HEK293 (cell line): ENCODE measurements around the gene GPT2.

ENCODE experiments used
- CTCF ChIA-PET: fragments of 350-600 bp; formaldehyde crosslinking; extraction: SDS; loops from one replicate; lab custom pipeline; 2021; ENCODE audit warnings: antibody characterized with exemption; lab: Yijun Ruan, JAX
- POLR2A ChIA-PET: fragments of 300-600 bp; formaldehyde crosslinking; extraction: SDS; loops from one replicate; lab custom pipeline; 2020; ENCODE audit warnings: antibody characterized with exemption, inconsistent platforms; lab: Yijun Ruan, JAX
- H3K27ac ChIP-seq: fragments of 200-500 bp; sonication (Bioruptor generic); 2 replicates; pipeline ENCODE4 v1.5.1; 2014; ENCODE audit warnings: low read depth, low read length, control low read depth, inconsistent platforms; ENCODE audit errors: extremely low read depth
- H3K36me3 ChIP-seq, 2 experiments: fragments of 200-500 bp in 1 of 2; sonication (Bioruptor generic) in 1 of 2; 1 replicate in 1 of 2; 2 replicates in 1 of 2; pipeline ENCODE4 v1.5.1; 2014 to 2017; ENCODE audit warnings: inconsistent platforms in 2 of 2, low read length in 2 of 2; ENCODE audit not compliant: control insufficient read depth in 2 of 2, insufficient read depth in 1 of 2
- H3K4me1 ChIP-seq: fragments of 200-500 bp; sonication (Bioruptor generic); 2 replicates; pipeline ENCODE4 v1.5.1; 2014; ENCODE audit warnings: mild to moderate bottlenecking, low read length, inconsistent platforms; ENCODE audit not compliant: control insufficient read depth, insufficient read depth
- H3K4me3 ChIP-seq: 2 replicates; pipeline ENCODE4 v1.5.1; 2011; ENCODE audit warnings: low read depth, mild to moderate bottlenecking, control low read depth, low read length, moderate library complexity
- H3K9me3 ChIP-seq: fragments of 200-500 bp; sonication (Bioruptor generic); 2 replicates; pipeline ENCODE4 v1.5.1; 2014; ENCODE audit warnings: low read depth, low read length, inconsistent platforms; ENCODE audit not compliant: control insufficient read depth, insufficient read depth
- FEZF1 ChIP-seq: fragments of 450-650 bp; formaldehyde crosslinking; IDR thresholded peaks from 2 replicates; pipeline ENCODE4 v1.5.1; 2016; ENCODE audit warnings: missing biosample characterization, missing genetic modification characterization
- GLI4 ChIP-seq: fragments of 450-650 bp; formaldehyde crosslinking; IDR thresholded peaks from 2 replicates; pipeline ENCODE4 v1.5.1; 2016; ENCODE audit warnings: missing biosample characterization, missing genetic modification characterization
- SALL2 ChIP-seq: fragments of 450-650 bp; formaldehyde crosslinking; IDR thresholded peaks from 2 replicates; pipeline ENCODE4 v1.5.0; 2017; ENCODE audit warnings: missing biosample characterization, mild to moderate bottlenecking, missing genetic modification characterization, borderline replicate concordance
- TRIM28 ChIP-seq: IDR thresholded peaks from 2 replicates; pipeline ENCODE4 v1.6.1; 2011; ENCODE audit warnings: low read length, control low read depth, borderline replicate concordance
- ZBTB1 ChIP-seq: fragments of 450-650 bp; formaldehyde crosslinking; IDR thresholded peaks from 2 replicates; pipeline ENCODE4 v1.5.1; 2016; ENCODE audit warnings: missing biosample characterization, missing genetic modification characterization
- ZIC2 ChIP-seq: fragments of 450-650 bp; formaldehyde crosslinking; IDR thresholded peaks from 2 replicates; pipeline ENCODE4 v1.5.1; 2016; ENCODE audit warnings: missing biosample characterization, missing genetic modification characterization
- ZNF24 ChIP-seq: fragments of 450-650 bp; formaldehyde crosslinking; IDR thresholded peaks from 2 replicates; pipeline ENCODE4 v1.5.1; 2016; ENCODE audit warnings: missing biosample characterization, missing genetic modification characterization
- ZNF302 ChIP-seq: fragments of 450-650 bp; formaldehyde crosslinking; IDR thresholded peaks from 2 replicates; pipeline ENCODE4 v1.5.1; 2016; ENCODE audit warnings: missing biosample characterization, missing genetic modification characterization, low read depth
- ZNF37A ChIP-seq: fragments of 450-650 bp; IDR thresholded peaks from 2 replicates; pipeline ENCODE4 v1.5.1; 2018; ENCODE audit warnings: missing biosample characterization, missing genetic modification characterization
- ZNF404 ChIP-seq: fragments of 450-650 bp; formaldehyde crosslinking; IDR thresholded peaks from 2 replicates; pipeline ENCODE4 v1.5.1; 2017; ENCODE audit warnings: missing biosample characterization, missing genetic modification characterization
- ZNF544 ChIP-seq: fragments of 450-650 bp; formaldehyde crosslinking; IDR thresholded peaks from 2 replicates; pipeline ENCODE4 v1.5.0; 2017; ENCODE audit warnings: missing biosample characterization, missing genetic modification characterization
- ZNF707 ChIP-seq: fragments of 450-650 bp; formaldehyde crosslinking; IDR thresholded peaks from 2 replicates; pipeline ENCODE4 v1.5.1; 2016; ENCODE audit warnings: missing biosample characterization, missing genetic modification characterization
- TF ChIP-seq, protein P1 (sequence below): fragments of 450-650 bp; formaldehyde crosslinking; IDR thresholded peaks from 2 replicates; pipeline ENCODE4 v1.5.1; 2016; ENCODE audit warnings: missing biosample characterization, missing genetic modification characterization
- TF ChIP-seq, protein P2 (sequence below): fragments of 450-650 bp; formaldehyde crosslinking; IDR thresholded peaks from 2 replicates; pipeline ENCODE4 v1.5.1; 2016; ENCODE audit warnings: missing biosample characterization, missing genetic modification characterization
- TF ChIP-seq, protein P3 (sequence below): fragments of 450-650 bp; formaldehyde crosslinking; IDR thresholded peaks from 2 replicates; pipeline ENCODE4 v1.5.1; 2016; ENCODE audit warnings: missing biosample characterization, missing genetic modification characterization
- TF ChIP-seq, protein P4 (sequence below): fragments of 450-650 bp; formaldehyde crosslinking; IDR thresholded peaks from 2 replicates; pipeline ENCODE4 v1.5.1; 2016; ENCODE audit warnings: missing biosample characterization, missing genetic modification characterization

Gene GPT2

DNA sequence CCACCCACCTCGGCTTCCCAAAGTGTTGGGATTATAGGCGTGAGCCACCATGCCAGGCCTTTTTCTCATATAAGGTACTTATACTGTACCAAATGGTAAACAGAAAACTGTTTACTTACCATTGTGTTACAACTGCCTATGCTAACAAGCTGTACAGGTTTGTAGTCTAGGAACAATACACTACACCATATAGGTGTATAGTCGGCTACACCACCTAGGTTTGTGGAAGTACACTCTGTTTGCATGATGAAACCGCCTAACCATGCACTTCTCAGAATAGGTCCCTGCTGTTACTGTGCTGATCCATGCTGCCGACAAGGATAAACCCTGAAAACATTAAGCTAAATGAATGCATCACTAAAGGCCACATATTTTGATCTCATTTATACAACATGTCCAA lies 70.4 kb downstream of the GPT2 start (continued):
- TF ChIP-seq SALL2 (tag by site-specific recombination) (no peak), ZIC2 (tag by site-specific recombination) (no peak)
- TF ChIP-seq, protein P1, sequence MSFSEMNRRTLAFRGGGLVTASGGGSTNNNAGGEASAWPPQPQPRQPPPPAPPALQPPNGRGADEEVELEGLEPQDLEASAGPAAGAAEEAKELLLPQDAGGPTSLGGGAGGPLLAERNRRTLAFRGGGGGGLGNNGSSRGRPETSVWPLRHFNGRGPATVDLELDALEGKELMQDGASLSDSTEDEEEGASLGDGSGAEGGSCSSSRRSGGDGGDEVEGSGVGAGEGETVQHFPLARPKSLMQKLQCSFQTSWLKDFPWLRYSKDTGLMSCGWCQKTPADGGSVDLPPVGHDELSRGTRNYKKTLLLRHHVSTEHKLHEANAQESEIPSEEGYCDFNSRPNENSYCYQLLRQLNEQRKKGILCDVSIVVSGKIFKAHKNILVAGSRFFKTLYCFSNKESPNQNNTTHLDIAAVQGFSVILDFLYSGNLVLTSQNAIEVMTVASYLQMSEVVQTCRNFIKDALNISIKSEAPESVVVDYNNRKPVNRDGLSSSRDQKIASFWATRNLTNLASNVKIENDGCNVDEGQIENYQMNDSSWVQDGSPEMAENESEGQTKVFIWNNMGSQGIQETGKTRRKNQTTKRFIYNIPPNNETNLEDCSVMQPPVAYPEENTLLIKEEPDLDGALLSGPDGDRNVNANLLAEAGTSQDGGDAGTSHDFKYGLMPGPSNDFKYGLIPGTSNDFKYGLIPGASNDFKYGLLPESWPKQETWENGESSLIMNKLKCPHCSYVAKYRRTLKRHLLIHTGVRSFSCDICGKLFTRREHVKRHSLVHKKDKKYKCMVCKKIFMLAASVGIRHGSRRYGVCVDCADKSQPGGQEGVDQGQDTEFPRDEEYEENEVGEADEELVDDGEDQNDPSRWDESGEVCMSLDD, result no peak

DNA sequence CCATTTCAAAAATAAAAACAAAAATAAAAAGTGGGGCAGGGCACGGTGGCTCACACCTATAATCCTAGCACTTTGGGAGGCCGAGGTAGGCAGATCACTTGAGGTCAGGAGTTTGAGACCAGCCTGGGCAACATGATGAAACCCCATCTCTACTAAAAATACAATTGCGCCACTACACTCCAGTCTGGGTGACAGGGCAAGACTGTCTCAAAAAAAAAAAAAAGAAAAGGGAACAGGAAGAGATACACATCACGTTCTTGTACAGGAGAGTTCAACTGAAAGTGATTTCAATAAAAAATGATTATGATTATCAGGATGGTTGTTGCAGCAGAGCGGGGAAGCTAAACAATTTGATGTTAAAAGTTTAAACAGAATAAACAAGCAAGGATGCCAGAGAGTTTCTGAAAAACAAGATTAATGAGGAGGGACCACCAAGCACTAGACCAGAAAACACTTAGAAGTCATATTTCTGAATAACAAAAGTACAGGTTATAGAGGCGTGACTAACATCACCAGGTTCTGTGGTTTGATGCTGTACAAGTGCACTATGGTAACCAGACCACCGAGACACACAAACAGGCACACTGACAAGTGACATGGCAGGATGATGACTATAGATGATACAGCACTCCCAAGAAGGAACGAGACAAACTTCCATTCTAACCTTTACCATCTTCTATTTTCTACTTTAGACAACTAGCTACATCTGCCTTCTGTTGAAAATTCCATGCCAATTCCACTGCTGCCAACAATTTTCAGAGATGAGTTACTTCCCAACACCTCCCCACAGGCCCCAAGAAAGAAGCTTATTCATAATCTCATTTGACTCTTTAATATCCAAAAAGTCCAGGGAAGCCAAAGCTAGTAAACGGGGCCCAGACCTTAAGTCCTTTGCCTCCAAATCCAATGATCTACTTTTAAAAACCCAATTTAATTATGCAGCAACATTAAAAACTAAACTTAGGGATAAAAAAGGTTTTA lies 77.5 kb downstream of the GPT2 start:
- H3K4me3 ChIP-seq, result no peak overlapping the region
- no peak overlapping the region for H3K27ac ChIP-seq
- ChIA-PET POLR2A (interaction anchor here (1.0 to 1.5 kb wide), 2 partner anchors 9 to 10 kb away, joined by 3 to 6 read pairs; no protein-coding TSS in a partner anchor), CTCF (interaction anchor here (0.7 kb wide), 1 partner anchor 200 kb away, joined by 3 read pairs; no protein-coding TSS in a partner anchor)
- TF ChIP-seq, protein P2, sequence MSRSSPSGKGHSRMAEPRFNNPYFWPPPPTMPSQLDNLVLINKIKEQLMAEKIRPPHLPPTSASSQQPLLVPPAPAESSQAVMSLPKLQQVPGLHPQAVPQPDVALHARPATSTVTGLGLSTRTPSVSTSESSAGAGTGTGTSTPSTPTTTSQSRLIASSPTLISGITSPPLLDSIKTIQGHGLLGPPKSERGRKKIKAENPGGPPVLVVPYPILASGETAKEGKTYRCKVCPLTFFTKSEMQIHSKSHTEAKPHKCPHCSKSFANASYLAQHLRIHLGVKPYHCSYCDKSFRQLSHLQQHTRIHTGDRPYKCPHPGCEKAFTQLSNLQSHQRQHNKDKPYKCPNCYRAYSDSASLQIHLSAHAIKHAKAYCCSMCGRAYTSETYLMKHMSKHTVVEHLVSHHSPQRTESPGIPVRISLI (tag by site-specific recombination), result no peak
- TF ChIP-seq, protein P3, sequence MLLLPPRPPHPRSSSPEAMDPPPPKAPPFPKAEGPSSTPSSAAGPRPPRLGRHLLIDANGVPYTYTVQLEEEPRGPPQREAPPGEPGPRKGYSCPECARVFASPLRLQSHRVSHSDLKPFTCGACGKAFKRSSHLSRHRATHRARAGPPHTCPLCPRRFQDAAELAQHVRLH, result no peak
- no peak for TF ChIP-seq ZNF404 (tag by site-specific recombination)
- no peak for TF ChIP-seq ZNF544 (tag by site-specific recombination)
- TF ChIP-seq ZNF37A, result no peak
- no peak for TF ChIP-seq ZBTB1 (tag by site-specific recombination)
- no peaks in the 10 kb centered on the region for H3K4me1 ChIP-seq
- peaks cover 72 to 99% of the 10 kb centered on the region in 2 experiments for H3K36me3 ChIP-seq
- no peaks in the 10 kb centered on the region for H3K9me3 ChIP-seq

DNA sequence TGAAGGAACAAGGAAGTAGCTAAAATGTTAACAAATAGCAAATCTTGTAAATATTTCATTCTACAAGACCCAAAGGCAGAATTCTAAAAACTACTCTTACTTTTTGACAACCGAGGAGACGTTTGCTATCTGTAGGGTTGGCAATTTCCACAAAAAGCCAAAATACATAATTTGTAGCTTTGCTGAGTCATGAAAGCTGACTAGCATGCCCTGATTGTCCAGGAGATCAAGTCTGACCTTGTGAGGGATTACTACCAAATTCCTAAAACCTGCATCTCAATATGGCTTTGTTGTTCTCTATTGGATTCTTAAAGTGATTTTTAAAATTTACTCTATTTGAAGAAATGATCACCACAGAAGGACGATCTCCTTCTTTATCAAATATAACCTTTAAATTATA lies 78.5 kb downstream of the GPT2 start:
- H3K9me3 ChIP-seq, result no peaks in the 10 kb centered on the region
- peaks cover 70 to 99% of the 10 kb centered on the region in 2 experiments for H3K36me3 ChIP-seq
- POLR2A ChIA-PET, result interaction anchor here (1.0 to 1.5 kb wide), 2 partner anchors 8 to 11 kb away, joined by 3 to 6 read pairs; no protein-coding TSS in a partner anchor
- H3K4me1 ChIP-seq, result no peaks in the 10 kb centered on the region
- CTCF ChIA-PET, result interaction anchor here (0.6 kb wide), 1 partner anchor 72 kb away, joined by 3 read pairs; no protein-coding TSS in a partner anchor
- H3K27ac ChIP-seq, result no peak overlapping the region
- H3K4me3 ChIP-seq, result no peak overlapping the region
- TF ChIP-seq ZNF24 (tag by site-specific recombination) (no peak), GLI4 (tag by site-specific recombination) (no peak), TRIM28 (no peak), ZNF707 (tag by site-specific recombination) (no peak), ZNF302 (tag by site-specific recombination) (no peak), FEZF1 (tag by site-specific recombination) (no peak)
- TF ChIP-seq, protein P4, sequence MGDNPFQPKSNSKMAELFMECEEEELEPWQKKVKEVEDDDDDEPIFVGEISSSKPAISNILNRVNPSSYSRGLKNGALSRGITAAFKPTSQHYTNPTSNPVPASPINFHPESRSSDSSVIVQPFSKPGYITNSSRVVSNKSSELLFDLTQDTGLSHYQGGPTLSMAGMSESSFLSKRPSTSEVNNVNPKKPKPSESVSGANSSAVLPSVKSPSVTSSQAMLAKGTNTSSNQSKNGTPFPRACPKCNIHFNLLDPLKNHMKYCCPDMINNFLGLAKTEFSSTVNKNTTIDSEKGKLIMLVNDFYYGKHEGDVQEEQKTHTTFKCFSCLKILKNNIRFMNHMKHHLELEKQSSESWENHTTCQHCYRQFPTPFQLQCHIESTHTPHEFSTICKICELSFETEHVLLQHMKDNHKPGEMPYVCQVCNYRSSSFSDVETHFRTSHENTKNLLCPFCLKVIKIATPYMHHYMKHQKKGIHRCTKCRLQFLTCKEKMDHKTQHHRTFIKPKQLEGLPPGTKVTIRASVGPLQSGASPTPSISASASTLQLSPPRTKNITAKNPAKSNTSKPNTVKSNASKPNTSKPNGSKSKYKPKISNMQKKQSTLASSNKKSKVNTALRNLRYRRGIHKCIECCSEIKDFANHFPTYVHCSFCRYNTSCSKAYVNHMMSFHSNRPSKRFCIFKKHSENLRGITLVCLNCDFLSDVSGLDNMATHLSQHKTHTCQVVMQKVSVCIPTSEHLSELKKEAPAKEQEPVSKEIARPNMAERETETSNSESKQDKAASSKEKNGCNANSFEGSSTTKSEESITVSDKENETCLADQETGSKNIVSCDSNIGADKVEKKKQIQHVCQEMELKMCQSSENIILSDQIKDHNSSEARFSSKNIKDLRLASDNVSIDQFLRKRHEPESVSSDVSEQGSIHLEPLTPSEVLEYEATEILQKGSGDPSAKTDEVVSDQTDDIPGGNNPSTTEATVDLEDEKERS (tag by site-specific recombination), result no peak
- TF ChIP-seq, all 188 proteins: peak for 0
